SK-N-MC (cell line): Measurements from ENCODE around the gene CRELD1.

Source experiments
- EZH2 ChIP-seq: fragments of 200-600 bp; sonication (generic); IDR thresholded peaks from one replicate; pipeline ENCODE4 v1.6.1; 2017; ENCODE audit warnings: antibody characterized with exemption
- POLR2AphosphoS5 ChIP-seq: IDR thresholded peaks from 2 replicates; pipeline ENCODE4 v1.6.1; 2012; ENCODE audit warnings: mild to moderate bottlenecking, low read depth, low read length, borderline replicate concordance

DNA sequence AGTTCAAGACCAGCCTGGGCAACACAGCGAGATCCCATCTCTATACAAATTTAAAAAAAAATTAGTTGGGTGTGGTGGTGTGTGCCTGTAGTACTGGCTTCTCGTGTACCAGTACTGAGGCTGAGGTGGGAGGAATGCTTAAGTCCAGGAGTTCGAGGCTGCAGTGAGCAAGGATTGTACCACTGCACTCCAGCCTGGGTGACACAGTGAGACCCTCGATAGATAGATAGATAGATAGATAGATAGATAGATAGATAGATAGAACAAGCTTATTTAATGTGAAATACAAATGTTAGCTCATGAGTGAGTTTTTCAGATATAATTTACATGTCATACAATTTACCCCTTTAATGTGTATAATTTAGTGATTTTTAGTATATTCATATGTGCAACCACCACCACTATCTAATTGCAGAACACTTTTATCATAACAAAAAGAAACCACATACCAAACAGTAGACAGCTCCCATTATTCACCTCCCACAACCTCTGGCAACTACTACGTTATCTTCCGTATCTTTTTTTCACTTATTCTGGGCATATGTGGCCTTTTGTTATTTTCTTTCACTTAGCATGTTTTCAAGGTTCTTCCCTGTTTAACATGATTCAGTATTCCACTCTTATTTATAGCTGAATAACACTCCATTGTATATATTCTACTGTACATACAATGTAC, 31.7 kb downstream of the CRELD1 start:
- TF ChIP-seq POLR2AphosphoS5 (no peak), EZH2 (no peak)
